ENCODE measurements around the gene PDPK1.
"Not testable (repeated sequence)": the region's sequence is repeated elsewhere in the genome, so short reads cannot be mapped to it uniquely, and the experiment has no call there.

PDPK1 gene

DNA sequence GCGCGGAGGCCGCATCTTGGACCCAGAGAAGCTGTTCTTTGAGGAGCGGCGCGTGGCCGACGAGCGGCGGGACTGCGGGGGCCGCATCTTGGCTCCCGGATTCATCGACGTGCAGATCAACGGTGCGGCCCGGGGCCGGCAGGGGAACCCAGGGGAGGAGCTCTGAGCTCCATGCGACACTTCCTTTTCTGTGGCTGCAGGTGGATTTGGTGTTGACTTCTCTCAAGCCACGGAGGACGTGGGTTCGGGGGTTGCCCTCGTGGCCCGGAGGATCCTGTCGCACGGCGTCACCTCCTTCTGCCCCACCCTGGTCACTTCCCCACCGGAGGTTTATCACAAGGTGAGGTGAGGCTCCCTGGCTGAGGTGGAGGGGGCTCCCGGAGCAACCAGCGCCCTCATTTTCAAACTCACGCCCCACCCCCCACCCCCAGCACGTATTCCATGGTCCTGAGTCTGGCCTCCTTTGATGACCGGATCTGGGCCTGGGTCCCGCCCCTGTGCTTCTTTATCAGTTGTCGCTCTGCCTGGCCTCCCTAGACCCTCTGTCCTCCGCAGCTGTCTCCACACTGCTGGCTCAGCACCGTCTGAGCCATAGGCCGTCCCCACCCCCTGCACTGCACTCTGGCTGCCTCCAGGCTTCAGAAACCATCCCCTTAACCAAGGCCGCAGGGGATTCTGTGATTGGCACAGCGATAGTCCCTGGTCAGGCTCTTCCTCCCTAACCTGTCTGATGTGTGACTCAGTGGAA lies 16.9 kb upstream of the PDPK1 start:
- in situ Hi-C loops (cut with MboI; ENCODE audit: low sequenced_read_pairs), result no loop called here

- in situ Hi-C loops (cut with MboI; ENCODE audit: low sequenced_read_pairs), result no loop called here
Observed at GRCh38 chr16:2523801-2524231, 14.0 kb upstream of the PDPK1 start.

DNA sequence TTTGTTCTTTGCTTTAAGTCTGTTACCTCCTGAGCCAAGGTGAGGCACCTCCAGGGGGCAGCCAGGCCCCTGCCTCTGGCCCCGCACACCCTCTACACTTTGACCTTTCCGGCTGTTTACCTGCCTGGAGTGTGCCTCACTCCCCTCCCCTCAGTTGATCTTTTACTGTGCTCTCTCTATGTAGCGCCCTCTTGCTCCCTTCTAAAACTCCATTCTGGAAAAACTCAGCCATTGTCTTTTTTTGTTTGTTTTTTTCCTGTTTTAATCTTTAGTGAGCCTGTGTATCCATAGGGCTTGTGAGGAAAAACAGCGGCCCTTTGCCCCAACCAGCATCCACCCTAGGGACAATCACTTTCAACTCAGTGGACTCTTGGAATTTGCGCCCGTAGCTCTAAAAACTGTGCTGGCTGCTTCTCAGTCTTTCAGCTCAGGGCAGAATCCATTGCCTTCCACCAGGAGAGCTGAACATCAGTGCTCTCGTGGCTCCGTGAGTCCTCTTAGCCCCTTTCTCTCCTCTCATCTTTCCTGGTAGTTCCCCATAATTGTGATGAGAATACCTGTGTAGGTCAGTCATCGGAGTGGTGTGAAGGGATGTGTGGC lies 13.4 kb upstream of the PDPK1 start:
- in situ Hi-C loops (cut with MboI; ENCODE audit: low sequenced_read_pairs), result no loop called here

DNA sequence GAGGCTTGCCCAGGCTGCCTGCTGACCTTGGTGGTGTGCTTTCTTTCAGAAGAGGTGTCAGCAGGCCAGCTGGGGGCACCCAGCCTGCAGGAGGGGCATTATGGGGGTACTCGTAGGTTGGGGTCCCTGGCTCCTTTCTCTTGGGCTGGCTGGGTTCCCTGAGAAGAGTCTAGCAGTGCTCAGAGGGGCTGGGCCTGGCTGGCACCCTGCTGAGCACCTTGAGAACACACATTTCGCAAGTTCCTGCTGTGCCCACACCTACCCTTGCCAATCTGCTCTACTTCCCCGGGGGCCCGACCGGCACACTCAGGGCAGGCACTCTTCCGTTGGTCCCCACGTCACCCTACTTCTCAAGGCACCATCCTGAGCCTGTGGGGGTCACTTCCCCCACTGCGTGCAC lies 11.7 kb upstream of the PDPK1 start:
- in situ Hi-C loops (cut with MboI; ENCODE audit: low sequenced_read_pairs), result no loop called here

- in situ Hi-C loops (cut with MboI; ENCODE audit: low sequenced_read_pairs), result no loop called here
Observed at GRCh38 chr16:2527071-2527783, 10.6 kb upstream of the PDPK1 start.

DNA sequence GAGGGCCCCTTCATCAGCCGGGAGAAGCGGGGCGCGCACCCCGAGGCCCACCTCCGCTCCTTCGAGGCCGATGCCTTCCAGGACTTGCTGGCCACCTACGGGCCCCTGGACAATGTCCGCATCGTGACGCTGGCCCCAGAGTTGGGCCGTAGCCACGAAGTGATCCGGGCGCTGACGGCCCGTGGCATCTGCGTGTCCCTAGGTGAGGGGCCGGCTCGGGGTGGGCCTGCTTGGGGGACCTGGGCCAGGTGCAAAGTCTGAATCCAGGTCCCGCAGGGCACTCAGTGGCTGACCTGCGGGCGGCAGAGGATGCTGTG lies 10.1 kb upstream of the PDPK1 start:
- in situ Hi-C loops (cut with MboI; ENCODE audit: low sequenced_read_pairs), result no loop called here

- in situ Hi-C loops (cut with MboI; ENCODE audit: low sequenced_read_pairs), result no loop called here
Observed at GRCh38 chr16:2528161-2529060, 9.4 kb upstream of the PDPK1 start.

- in situ Hi-C loops (cut with MboI; ENCODE audit: low sequenced_read_pairs), result no loop called here
Observed at GRCh38 chr16:2529061-2529931, 8.5 kb upstream of the PDPK1 start.

DNA sequence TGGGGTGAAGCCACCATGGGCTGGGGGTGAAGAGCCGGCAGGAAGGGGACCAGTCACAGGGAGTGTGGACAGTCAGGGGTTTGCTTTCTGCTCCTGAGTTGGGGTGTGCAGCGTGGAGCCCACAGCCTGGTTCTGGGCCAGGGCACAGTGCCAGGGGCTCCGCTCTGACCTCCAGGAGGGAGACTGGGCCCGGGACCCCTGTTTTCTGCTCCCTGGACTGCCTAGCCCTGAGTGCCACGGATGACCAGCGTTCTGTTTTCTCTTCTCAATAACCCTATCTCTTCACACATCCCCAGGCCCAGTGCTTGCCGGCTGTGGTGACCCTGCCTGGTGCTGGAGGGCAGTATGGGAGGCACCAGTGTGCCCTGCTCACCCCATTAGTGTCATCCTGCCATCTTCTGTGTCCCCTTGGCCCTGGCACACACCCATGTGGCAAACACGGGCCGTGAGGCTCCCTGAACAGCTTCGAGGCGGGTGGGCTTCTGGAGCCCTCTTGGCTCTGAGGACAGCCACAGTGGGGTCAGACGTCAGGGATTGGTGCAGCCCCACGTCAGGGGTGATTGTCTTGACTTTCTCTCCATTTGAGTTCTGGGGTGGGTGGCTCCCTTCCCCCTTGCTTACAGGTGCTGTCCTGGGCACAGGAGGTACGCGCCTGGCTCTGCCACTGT lies 7.7 kb upstream of the PDPK1 start:
- in situ Hi-C loops (cut with MboI; ENCODE audit: low sequenced_read_pairs), result no loop called here

GRCh38 chr16:2530629-2531318 lies 7.0 kb upstream of the PDPK1 start:
- in situ Hi-C loops (cut with MboI; ENCODE audit: low sequenced_read_pairs), result no loop called here

DNA sequence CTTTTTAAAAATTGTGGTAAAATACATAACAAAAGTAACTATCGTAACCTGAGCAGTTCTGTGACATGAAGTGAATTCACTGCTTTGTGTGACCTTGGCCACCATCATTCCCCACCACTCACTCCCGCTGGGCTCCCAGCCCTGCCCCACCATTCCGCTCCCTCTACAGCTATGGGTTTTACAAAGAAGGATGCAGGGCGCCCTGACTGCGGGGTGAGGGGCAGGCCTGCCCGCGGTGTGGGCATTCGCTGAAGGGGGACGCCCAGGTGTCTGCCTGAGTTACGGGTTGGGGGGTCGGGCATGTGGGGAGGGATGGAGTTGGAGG lies 6.5 kb upstream of the PDPK1 start, which contains the start of gene CEMP1:
TSS of gene CEMP1 (minus strand) at position 38 of the 325 bp plus-strand sequence. CDS start 335 bp downstream, outside the sequence.
- in situ Hi-C loops (cut with MboI; ENCODE audit: low sequenced_read_pairs), result no loop called here

DNA sequence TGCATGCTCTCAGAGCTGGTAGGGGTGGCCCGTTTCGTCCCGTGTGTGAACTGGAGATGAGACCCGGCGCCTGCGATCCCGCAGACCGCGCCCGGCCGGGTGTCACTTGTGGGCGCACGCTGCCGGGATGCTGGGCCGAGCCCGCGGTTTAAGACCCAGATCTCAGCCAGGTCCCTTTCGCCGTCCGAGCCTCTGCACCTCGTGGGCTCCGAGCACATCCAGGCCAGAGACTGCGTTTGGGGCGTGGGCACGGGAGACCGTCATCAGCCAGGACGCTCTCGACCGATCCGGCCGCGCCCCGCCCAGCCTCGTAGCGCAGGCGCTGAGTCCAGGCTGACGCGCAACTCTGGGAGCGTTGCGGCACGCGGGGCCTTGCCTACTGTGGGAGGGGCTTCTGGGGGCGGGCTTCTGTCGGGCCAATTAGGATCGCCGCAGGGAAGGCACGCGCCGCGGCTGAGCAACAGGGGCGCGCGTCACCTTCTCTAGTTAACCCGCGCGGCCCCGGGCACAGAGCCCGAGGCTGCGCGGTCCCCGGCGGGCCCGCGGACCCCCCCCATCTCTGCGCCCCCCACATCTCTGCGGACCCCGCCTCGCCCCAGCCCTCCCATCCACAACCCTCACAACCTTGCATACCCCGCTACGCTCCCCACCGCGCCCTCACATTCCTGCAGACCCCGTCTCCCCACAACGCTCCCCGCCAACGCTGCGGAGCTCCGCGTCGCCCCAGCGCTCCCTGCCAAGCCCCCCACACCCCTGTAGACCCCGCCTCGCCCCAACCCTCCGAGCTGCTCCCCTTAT lies 5.9 kb upstream of the PDPK1 start:
- in situ Hi-C loops (cut with MboI; ENCODE audit: low sequenced_read_pairs), result no loop called here

DNA sequence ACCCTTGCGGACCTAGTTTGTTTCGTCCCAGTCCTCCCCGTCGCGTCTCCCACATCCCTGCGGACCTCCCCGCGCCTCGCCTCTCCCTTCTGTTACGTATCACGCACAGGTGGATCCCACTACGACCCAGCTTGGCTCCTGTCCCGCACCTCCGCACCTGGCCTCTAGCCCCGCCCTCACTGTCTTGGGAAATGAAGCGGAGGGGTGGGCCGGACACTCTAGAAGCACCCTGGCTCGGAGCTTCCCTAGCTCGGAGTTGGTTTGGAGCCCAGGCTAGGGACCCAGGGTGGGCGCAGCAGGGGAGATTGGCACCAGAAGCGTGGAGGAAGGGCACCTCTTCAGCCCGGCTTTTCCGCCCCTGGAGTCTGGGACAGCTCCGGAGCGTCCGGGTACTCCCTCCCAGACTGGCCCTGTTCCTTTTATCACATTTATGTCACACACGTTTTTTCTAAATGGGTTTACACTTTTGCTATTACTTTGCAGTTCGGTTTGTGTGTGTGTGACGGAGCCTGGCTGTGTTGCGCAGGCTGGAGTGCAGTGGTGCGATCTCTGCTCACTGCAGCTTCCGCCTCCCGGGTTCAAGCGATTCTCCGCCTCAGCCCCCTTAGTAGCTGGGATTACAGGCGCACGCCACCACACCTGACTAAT lies 5.2 kb upstream of the PDPK1 start:
- in situ Hi-C loops (cut with MboI; ENCODE audit: low sequenced_read_pairs), result no loop called here

GRCh38 chr16:2533142-2533755 lies 4.6 kb upstream of the PDPK1 start:
- in situ Hi-C loops (cut with MboI; ENCODE audit: low sequenced_read_pairs), result not testable (repeated sequence)

GRCh38 chr16:2533912-2534311 lies 3.9 kb upstream of the PDPK1 start:
- in situ Hi-C loops (cut with MboI; ENCODE audit: low sequenced_read_pairs), result no loop called here

- in situ Hi-C loops (cut with MboI; ENCODE audit: low sequenced_read_pairs), result not testable (repeated sequence)
Observed at GRCh38 chr16:2534335-2534734, 3.5 kb upstream of the PDPK1 start.

- in situ Hi-C loops (cut with MboI; ENCODE audit: low sequenced_read_pairs), result no loop called here
Observed at GRCh38 chr16:2535625-2536013, 2.2 kb upstream of the PDPK1 start.

All from HL-60/S4 treated with phorbol 12-myristate 13-acetate at 8.2 ng/mL for 4 days and 3 days (cell line).